Epithelial cell of esophagus (primary cell): ENCODE data around the gene KCND3.
"Not testable (repeated sequence)": the region's sequence is repeated elsewhere in the genome, so short reads cannot be mapped to it uniquely, and the experiment has no call there.

ENCODE experiments used
- DNase-seq: peaks from one replicate; pipeline ENCODE4 v3.0.0; 2010; ENCODE audit warnings: low read depth
- H3K4me3 ChIP-seq: 2 replicates; pipeline ENCODE4 v1.5.1; 2011; ENCODE audit warnings: mild to moderate bottlenecking, low read length, control low read depth
- CTCF ChIP-seq: IDR thresholded peaks from 2 replicates; pipeline ENCODE4 v1.5.1; 2011; ENCODE audit warnings: low read depth, mild to moderate bottlenecking, low read length, control low read depth, inconsistent platforms; ENCODE audit not compliant: insufficient read depth; ENCODE audit errors: missing control alignments

The KCND3 gene

GRCh38 chr1:111802110-111802509 is 187.4 kb downstream of the KCND3 start:
- no peak for DNase-seq
- no peak overlapping the region for H3K4me3 ChIP-seq
- TF ChIP-seq CTCF, result no peak

- H3K4me3 ChIP-seq, result no peak overlapping the region
- no peak for TF ChIP-seq CTCF
- DNase-seq, result no peak
These were observed 188.2 kb downstream of the KCND3 start for GRCh38 chr1:111801071-111801850.

- not testable (repeated sequence) for H3K4me3 ChIP-seq, DNase-seq
These were observed 189.7 kb downstream of the KCND3 start for GRCh38 chr1:111799722-111800121.

GRCh38 chr1:111798580-111798979 is 190.9 kb downstream of the KCND3 start:
- no peak for DNase-seq
- no peak overlapping the region for H3K4me3 ChIP-seq
- TF ChIP-seq CTCF, result no peak

- TF ChIP-seq CTCF, result no peak
- H3K4me3 ChIP-seq, result no peak overlapping the region
- DNase-seq, result no peak
These were observed 194.1 kb downstream of the KCND3 start for GRCh38 chr1:111795401-111795800.

GRCh38 chr1:111793923-111794322 is 195.5 kb downstream of the KCND3 start:
- no peak for TF ChIP-seq CTCF
- H3K4me3 ChIP-seq, result no peak overlapping the region
- DNase-seq, result no peak

GRCh38 chr1:111792249-111792648 is 197.2 kb downstream of the KCND3 start:
- TF ChIP-seq CTCF, result no peak
- H3K4me3 ChIP-seq, result no peak overlapping the region
- DNase-seq, result no peak
